Measurements from ENCODE around the gene METTL27.

DNA sequence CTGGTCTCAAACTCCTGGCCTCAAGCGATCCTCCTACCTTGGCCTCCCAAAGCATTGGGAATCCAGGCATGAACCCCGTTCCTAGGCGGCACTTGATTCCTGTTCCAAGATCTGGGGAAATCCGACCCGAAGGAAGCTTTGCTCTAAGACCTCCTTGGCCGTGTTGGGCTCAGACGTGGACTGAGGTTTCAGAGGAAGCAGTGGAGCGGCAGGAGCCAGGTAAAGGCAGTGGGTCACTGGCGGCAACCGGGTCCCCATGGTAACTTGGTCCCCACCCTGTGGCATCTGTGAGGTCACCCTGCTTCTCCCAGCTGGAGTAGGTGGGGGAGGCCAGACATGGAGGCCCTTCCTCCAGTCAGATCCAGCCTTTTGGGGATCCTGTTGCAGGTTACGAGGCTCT is 18.5 kb upstream of the METTL27 start, which contains the start of gene TMEM270:
- TF ChIP-seq POLR2AphosphoS5 (IDR thresholded peaks at IDR 0.05), result no peak
- TF ChIP-seq, protein P1, sequence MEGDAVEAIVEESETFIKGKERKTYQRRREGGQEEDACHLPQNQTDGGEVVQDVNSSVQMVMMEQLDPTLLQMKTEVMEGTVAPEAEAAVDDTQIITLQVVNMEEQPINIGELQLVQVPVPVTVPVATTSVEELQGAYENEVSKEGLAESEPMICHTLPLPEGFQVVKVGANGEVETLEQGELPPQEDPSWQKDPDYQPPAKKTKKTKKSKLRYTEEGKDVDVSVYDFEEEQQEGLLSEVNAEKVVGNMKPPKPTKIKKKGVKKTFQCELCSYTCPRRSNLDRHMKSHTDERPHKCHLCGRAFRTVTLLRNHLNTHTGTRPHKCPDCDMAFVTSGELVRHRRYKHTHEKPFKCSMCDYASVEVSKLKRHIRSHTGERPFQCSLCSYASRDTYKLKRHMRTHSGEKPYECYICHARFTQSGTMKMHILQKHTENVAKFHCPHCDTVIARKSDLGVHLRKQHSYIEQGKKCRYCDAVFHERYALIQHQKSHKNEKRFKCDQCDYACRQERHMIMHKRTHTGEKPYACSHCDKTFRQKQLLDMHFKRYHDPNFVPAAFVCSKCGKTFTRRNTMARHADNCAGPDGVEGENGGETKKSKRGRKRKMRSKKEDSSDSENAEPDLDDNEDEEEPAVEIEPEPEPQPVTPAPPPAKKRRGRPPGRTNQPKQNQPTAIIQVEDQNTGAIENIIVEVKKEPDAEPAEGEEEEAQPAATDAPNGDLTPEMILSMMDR (IDR thresholded peaks at IDR 0.05 in 8 of 11, conservative IDR thresholded peaks at IDR 0.05 in 3 of 11), result no peak

All from spleen (tissue), 7 donors.